Lung microvascular endothelial cell (primary cell): ENCODE data around the gene CFAP20DC. TPM values are rescaled to one million over a fixed set of nuclear protein-coding genes. Genes with fewer than 3 reads are reported as not detected.

Experiments
- DNase-seq, 2 donors: peaks; one replicate each; pipeline versions ENCODE4 v3.0.0 to v3.0.0-alpha.2; 2010; ENCODE audit warnings: low read depth in 2 of 2
- total RNA-seq: library from RNA; depleted of rRNA; stranded (reverse); fragments of >200 nt; gene quantifications from 2 replicates; pipeline ENCODE4 v1.2.1, GENCODE V29; 2014

The CFAP20DC gene
- total RNA-seq, 1 donor from 2014 or later, result 0.40 TPM

GRCh38 chr3:58804914-58805313 is 244.9 kb downstream of the CFAP20DC start:
- no peak for DNase-seq

- peak in 1 of 2 donors; percentile 53 for DNase-seq
These were observed 248.3 kb downstream of the CFAP20DC start for GRCh38 chr3:58801541-58801940.

GRCh38 chr3:58800940-58801339 is 248.9 kb downstream of the CFAP20DC start:
- peak in 1 of 2 donors; percentile 39 for DNase-seq

- DNase-seq, result no peak
These were observed 249.8 kb downstream of the CFAP20DC start for GRCh38 chr3:58800032-58800431.

GRCh38 chr3:58799271-58799670 is 250.6 kb downstream of the CFAP20DC start:
- DNase-seq, result no peak

- DNase-seq, result no peak
These were observed 251.5 kb downstream of the CFAP20DC start for GRCh38 chr3:58798312-58798711.

GRCh38 chr3:58794750-58795149 is 255.1 kb downstream of the CFAP20DC start:
- DNase-seq, result no peak

- DNase-seq, result no peak
These were observed 255.9 kb downstream of the CFAP20DC start for GRCh38 chr3:58793938-58794337.

GRCh38 chr3:58792921-58793451 is 256.8 kb downstream of the CFAP20DC start:
- peak in 1 of 2 donors; percentile 62 for DNase-seq

- no peak for DNase-seq
These were observed 260.4 kb downstream of the CFAP20DC start for GRCh38 chr3:58789385-58789784.

- no peak for DNase-seq
These were observed 264.9 kb downstream of the CFAP20DC start for GRCh38 chr3:58784888-58785287.

- no peak for DNase-seq
These were observed 265.4 kb downstream of the CFAP20DC start for GRCh38 chr3:58784425-58784824.

GRCh38 chr3:58783845-58784244 is 266.0 kb downstream of the CFAP20DC start:
- DNase-seq, result no peak

- DNase-seq, result no peak
These were observed 269.9 kb downstream of the CFAP20DC start for GRCh38 chr3:58779934-58780333.

- no peak for DNase-seq
These were observed 273.6 kb downstream of the CFAP20DC start for GRCh38 chr3:58776231-58776630.

- DNase-seq, result no peak
These were observed 277.4 kb downstream of the CFAP20DC start for GRCh38 chr3:58772462-58772861.

- DNase-seq, result no peak
These were observed 280.8 kb downstream of the CFAP20DC start for GRCh38 chr3:58769065-58769464.

- no peak for DNase-seq
These were observed 283.1 kb downstream of the CFAP20DC start for GRCh38 chr3:58766587-58767282.

- DNase-seq, result no peak
These were observed 294.7 kb downstream of the CFAP20DC start for GRCh38 chr3:58755150-58755549.

- no peak for DNase-seq
These were observed 295.8 kb downstream of the CFAP20DC start for GRCh38 chr3:58754074-58754473.

GRCh38 chr3:58751882-58752567 is 297.8 kb downstream of the CFAP20DC start:
- DNase-seq, result no peak

GRCh38 chr3:58751235-58751634 is 298.6 kb downstream of the CFAP20DC start:
- DNase-seq, result no peak

GRCh38 chr3:58749948-58750347 is 299.9 kb downstream of the CFAP20DC start:
- no peak for DNase-seq
